GM23248 (cell line): Measurements from ENCODE around the gene VARS2.

Experiments used
- EZH2 ChIP-seq: fragments of 200-600 bp; sonication (generic); IDR thresholded peaks from 2 replicates; pipeline ENCODE4 v1.6.1; 2018; ENCODE audit warnings: antibody characterized with exemption, mild to moderate bottlenecking; ENCODE audit not compliant: insufficient read depth, poor library complexity, severe bottlenecking
- EZH2phosphoT487 ChIP-seq: fragments of 200-600 bp; sonication (generic); IDR thresholded peaks from 2 replicates; pipeline ENCODE4 v1.6.1; 2018; ENCODE audit warnings: antibody characterized with exemption, moderate library complexity, mild to moderate bottlenecking, low read depth; ENCODE audit not compliant: insufficient read depth

DNA sequence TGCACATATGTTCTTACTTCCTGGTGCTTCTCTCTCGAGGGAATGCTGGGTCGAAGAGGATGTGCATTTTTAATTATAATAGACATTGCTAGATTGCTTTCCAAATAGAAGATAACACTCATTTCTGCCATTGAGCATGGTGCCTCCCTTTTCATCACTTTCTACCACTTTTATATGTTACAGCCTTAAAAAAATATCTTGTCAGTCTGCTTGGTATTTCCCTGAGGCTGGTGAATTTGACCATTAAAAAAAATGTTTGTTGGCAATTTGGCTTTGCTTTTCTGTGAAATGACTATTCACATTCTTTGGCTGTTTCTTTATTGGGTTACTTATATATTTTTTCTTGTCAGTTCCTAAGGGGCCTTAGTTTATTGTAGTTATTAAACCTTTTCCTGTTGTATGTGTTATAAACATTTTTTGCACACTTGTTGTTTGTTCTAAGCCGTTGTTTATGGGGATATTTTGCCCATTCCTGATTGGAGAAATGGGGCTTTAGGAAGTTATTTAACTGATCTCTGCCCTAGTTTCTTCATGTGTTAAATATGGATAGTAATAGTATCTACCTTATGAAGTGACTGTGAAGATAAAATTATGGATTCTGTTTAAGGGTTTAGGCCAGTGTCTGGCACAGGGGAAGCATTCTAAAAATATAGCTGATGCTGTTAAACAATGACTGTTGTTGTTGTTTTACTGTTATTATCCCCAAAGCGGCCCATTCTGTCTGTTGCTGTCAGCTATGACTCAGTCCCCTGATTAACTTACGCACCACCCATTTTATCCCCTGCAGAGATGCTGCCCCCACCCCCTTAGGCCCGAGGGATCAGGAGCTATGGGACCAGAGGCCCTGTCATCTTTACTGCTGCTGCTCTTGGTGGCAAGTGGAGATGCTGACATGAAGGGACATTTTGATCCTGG lies 25.9 kb upstream of the VARS2 start:
- TF ChIP-seq EZH2phosphoT487 (no peak), EZH2 (no peak)
